Erythroblast (primary cell): Measurements from ENCODE around the gene MALT1.

Source experiments
- GATA1 ChIP-seq: IDR thresholded peaks from 2 replicates; pipeline ENCODE4 v1.6.1; 2011; ENCODE audit warnings: low read depth, mild to moderate bottlenecking, control low read depth, low read length, moderate library complexity
- POLR2A ChIP-seq: IDR thresholded peaks from 2 replicates; pipeline ENCODE4 v1.6.1; 2011; ENCODE audit warnings: mild to moderate bottlenecking, low read length

GRCh38 chr18:58792086-58792485 is 120.8 kb downstream of the MALT1 start:
- TF ChIP-seq POLR2A = no peak
- TF ChIP-seq GATA1 = no peak
